HG02852 (cell line): ENCODE results near the gene NCL.
"Not testable (repeated sequence)": the region's sequence is repeated elsewhere in the genome, so short reads cannot be mapped to it uniquely, and the experiment has no call there.

Experiments
- ATAC-seq: cut with Tn5 transposase; IDR thresholded peaks from one replicate; pipeline ENCODE4 v1.9.1; 2021; ENCODE audit warnings: mild to moderate bottlenecking, moderate library complexity; ENCODE audit not compliant: unreplicated experiment

The NCL gene

DNA sequence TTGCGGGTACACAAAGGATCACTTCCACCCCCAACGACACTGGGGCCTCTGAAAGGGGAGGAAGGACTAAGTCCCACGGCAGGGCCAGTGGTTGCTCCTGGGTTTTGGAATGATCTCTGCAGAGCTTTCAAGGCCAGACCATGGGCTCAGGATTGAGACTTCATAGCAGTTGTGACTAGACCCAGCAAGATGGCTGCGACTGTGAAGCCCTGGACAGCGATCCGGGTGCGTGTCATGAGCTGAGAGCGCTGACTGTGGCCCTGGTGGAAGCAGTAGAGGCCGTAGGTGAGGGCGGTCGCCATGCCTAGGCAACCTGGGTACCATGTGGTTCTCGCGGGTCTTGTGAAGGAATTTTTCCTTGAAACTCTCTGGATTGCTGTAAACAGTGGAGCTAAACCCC is 27.3 kb downstream of the NCL start:
- no peak for ATAC-seq

DNA sequence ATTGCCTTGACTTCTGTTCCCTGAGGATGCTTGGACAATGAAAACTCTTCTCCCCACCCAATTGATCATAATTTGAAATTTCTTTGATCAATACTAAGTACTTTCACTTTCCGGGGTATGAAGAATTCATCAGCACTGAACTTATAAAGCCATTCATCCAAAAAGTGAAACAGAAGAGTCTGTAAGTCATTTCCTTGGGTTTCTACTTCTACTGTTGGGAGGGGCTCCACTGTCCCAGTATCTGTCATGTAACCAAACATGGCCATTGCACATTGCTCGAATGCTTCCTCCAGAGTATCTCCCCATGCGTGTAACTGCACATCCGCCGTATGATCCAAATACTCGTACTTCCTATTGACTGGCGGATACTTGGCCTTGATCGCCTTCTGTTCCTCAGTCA is 30.3 kb downstream of the NCL start:
- ATAC-seq, result no peak

DNA sequence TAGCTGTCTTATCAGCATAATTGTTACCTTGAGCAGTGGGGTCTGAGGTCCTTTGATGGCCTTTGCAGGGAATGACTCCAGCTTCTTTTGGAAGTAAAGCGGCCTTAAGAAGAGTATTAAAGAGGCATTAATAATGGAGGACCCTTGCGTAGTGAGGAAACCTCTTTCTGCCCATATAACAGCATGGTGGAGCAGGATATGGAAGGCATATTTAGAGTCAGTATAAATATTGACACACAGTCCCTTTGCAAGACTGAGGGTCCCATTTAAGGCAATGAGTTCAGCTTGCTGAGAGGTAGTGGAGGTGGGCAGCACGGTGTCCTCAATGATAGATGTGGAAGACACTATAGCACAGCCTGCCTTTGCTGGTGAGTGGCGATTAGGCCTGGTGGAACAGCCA is 32.7 kb downstream of the NCL start:
- no peak for ATAC-seq

DNA sequence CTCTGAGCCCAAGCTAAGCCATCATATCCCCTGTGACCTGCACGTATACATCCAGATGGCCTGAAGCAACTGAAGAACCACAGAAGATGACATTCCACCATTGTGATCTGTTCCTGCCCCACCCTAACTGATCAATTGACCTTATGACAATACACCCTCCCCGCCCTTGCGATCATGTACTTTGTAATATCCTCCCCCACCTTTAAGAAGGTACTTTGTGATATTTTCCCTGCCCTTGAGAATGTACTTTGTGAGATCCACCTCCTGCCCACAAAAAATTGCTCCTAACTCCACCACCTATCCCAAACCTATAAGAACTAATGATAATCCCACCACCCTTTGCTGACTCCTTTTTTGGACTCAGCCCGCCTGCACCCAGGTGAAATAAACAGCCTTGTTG is 33.8 kb downstream of the NCL start:
- not testable (repeated sequence) for ATAC-seq

DNA sequence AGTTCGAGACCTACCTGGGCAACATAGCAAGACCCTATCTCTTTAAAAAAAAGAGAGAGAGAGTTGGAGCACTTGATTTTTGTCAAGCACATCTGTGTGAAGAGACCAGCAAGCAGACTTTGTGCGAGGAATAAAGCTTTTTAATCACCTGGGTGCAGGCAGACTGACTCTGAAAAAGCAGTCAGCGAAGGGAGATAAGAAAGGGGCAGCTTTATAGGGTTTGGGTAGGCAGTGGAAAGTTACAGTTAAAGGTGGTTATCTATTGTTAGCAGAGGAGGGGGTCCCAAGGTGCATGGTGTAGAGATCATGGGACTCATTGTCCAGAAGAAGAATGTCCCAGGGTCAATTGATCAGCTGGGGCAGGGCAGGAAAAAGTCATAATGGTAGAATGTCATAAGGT is 34.4 kb downstream of the NCL start:
- ATAC-seq, result no peak

DNA sequence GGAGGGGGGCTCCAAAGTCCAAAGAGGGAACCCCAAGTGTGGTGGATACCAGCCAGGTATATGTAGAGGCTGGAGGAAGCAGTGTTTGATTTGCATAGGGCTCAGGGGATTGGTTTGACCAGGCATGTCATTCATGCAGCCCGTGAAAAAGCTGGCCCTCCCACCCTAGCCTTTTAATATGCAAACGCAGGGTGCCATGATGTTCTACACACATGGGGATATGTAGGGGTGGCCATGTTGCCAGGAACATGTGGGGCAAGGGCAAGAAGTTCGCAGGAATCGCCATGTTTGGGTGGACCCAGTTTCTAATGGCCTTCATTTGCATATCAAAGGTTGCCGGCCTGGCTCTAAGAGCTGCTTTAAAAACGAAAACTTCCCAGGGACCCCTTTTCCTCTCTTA is 35.1 kb downstream of the NCL start:
- no peak for ATAC-seq

DNA sequence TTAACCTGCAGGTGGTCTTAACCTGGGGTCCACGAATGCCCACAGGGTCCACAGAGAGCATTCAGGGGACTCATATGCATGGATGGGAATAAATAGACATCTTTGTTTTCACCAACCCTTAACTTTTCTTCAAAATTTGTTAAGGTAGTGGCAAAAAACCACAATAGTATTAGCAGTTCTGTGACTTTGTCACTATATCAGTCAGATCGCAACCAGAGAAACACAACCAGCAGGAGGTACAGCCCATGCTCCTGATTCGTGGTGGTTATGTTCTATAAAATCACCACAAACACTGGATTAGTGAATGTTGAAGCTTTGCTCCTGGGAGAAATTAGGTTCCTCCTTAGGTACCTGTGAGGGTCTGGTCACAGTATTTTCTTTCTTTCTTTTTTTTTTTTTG is 37.2 kb downstream of the NCL start:
- no peak for ATAC-seq

DNA sequence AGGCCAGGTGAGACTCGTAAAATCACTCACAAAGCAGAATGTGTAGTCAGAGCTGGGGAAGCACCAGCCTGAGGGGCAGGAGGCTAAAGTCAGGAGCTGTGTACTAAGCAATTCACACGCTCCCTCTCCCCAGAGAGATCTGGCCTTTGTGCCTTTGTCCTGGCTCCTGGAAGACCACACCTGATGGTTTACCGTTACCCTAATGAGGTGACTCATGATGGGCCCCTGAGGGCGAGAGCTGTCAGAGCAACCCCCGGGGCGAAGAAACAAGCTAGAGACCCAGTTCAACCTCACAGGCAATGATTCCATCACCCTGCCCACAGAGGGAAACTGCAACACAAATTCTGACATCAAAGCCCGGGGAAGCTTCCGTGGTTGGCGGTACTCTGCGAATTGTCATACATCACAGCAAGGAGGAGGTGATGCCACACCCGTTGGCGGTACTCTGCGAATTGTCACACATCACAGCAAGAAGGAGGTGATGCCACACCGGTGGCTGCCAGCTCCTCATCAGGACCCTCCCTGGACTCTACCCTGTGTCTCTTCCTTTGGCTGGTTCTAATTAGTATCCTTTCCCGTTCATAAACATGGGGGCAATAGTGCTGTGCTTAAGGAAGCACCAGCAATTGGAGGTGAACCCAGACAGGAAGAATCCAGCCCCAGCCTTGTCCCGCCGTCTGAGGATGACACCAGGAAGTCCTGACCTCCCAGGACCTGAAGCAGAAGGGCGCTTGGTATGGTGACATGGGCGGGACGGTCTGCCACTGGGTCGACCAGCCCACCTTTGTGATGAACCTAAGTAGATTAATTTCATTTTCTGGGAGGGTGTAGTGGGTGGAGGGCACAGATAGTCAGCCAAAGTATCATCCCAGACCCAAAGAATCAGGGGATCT is 38.2 kb downstream of the NCL start:
- no peak for ATAC-seq

DNA sequence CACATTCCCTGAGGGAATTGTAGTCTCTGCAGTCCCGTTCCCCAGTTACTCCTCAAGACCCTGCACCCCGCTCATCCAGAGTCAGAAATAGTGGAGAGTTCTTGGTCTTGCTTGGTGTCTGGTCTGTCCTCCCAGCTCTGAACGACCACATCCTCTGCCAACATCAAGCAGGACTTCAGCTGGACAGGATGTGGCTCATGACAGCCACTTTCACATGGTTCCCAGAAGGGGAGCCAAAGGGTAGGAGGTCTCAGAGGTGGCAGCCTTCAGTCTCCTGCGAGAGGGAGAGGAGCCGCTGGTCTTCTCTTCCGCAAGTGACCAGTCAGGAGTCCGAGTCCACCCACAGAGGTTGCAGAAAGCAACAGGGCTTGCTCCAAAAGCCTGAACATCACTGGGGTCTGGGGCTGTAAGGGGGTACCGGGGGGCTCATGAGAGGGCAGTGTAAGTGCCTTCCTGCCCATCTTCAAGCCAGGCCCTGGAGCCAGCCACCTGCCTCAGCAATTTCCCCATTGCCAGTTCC is 38.9 kb downstream of the NCL start:
- ATAC-seq, result no peak

DNA sequence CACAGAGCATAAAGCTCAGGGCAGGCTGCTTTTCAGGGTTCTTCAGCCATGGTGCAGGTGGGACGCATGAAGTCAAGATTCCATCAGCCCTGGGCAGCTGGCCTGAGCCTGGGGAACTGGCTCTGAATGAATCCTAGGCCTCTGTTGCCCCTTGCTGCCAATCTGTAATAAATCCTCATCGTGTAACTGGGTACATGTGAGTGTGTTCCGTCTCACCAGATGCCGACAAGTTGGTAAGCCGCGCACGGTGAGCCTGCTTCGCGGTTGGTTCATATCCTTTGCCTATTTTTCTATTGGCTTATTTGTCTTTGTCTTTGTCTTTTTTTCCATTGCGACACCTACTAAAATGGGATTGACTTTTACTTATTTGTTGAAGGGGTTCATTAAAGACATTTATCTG is 41.1 kb downstream of the NCL start:
- no peak for ATAC-seq

DNA sequence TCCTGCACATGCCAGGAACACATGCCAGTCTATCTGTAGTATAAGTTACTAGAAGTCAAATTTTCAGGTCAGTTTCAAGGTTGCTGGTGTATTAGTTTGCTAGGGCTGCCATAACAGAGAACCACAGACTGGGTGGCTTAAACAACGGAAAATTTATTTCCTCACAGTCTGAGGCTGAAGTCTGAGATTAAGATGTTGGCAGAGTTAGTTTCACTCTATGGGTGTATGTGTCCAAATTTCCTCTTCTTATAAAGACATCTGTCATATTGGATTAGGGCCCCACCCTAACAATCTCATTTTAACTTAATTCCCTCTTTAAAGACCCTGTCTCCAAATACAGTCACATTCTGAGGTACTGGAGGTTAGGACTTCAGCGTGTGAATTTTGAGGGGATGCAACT is 42.2 kb downstream of the NCL start:
- no peak for ATAC-seq

DNA sequence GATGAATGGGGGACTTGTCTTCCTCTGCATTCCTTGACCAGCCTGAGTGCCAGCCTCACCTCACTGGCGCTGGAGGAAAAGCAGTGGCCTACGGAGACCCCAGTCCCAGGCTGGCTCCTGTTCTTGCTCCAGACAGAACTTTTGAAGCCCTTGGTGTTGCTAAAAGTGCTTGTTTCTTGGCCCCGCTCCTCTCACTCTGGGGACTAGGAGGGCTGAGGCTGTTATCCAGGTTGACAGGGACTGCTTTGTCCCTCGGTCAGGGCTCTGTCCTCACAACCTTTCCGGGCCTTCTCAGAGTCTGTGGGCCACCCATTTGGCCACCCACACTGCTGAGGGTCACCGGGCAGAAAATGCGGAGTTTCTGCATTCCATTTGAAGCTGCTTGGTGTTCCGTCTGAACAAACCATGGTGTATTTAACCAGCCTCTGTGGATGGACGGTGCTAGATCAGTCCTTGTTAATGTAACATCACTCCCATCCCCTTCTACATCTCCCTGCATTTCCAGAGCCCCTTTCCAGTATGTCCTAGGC is 43.2 kb downstream of the NCL start:
- ATAC-seq, result no peak

DNA sequence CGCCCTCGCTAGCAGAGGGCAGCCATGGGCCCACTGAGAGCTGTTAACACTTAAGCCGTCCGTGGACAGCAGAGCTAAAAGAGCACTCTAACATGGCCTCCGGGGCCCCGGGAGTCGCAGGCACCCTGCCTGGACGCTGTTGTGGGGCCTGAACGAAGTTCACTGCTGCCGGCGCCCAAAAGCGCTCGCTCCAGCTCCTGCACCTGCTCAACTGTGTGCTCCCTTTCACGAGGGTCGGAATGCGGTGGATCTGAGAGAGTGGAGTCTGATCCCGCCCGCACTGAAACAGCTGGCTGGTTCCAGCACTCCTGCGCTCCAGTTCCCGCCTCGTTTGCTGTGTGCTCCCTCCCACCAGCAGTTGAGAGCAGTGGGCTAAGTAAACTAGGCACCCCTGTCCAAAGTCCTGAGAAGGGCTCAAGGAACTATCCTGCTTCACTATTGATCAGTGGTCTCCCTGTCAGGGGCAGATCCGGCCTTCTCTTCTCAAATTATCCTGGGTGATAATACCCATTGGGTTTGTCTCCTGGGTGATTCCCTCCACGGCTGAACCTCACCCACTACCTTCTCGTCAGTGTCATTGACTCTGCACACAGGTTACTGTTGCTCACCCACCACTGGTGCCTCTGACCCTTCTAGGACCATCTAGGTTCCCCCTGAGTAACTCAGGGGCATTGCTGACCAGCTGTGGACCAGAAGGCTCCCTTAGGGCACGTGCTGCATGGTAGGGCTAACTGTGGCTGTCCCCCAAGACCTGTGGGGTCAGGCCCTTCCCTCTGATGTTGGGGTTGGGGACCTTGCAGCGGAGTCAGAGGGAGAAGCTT is 45.3 kb downstream of the NCL start:
- no peak for ATAC-seq

DNA sequence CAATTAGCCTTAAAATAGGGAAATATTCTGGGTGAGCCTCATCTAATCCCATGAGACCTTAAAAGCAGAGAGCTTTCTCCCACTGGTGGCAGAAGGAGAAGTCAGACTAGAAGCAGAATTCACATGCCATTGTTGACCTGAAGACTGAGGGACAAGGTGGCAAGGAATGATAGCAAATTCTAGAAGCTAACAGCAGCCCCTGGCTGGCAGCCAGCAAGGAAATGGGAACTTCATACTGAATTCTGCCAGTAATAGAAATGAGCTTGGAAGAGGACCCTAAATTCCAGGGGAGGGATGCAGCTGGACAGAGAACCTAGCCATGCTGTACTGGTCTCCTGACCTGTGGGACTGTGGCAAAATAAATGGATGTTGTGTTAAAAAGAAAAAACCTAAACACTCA is 49.3 kb downstream of the NCL start:
- no peak for ATAC-seq

DNA sequence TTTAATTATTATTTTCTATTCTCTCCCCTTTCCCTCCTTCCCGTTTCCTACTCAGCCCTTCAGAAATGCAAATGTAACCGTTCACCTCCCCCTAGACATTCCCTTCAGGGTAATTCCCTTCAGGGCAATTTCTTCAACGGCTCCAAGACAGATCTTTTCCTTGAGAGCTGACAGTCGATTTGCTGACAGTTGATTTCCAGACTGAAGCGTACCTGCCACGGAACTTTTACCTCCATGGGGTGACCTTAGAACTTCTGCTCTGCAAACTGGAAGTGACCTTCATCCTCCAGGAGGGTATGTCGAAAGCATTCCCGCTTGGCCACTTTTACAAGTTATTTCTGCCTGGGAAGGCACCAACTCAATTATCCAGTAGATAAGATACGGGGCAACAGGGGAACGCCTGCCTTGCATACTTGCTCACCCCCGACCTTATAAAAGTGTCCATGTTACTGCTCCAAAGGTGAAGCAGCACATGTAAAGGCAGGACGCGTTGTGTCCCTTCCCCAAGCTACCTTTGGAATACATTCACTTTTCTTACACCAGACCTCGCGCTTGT is 50.3 kb downstream of the NCL start:
- no peak for ATAC-seq

DNA sequence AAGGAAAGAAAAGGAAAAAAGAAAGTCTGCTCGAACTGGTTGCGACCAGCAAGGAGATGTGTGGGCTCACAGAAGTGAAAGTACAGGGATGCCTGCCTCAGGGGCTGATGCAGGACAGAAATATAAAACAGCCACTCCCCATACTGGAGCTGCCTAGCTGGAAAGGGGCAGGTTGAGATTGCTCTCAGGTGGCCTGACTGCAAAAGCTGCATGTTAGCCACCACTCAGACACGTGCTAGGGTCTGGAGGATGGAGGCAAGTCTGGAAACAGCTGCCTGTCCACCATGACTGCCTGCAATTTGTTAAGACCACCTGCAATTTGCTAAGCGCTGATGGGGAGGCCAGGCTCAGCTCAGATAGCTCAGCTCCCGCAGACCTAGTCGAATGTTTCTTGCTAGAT is 50.8 kb downstream of the NCL start:
- ATAC-seq, result no peak

DNA sequence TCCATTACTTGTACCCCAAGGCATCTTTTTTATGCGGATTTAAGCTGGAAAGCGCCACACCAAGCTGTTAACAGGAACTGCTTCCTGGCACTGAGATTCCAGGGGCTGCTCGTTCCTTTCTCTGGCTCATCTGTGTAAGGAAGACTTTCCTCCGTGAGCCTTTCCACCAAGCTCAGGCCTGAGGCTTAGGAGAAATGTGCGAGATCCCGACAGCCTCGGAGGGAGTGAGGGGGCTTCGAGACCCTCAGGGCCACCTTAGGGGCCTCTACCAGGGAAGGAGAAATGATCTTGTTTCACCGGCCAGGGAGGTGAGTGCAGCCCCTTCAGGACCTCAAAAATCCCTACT is 51.7 kb downstream of the NCL start:
- ATAC-seq, result no peak

DNA sequence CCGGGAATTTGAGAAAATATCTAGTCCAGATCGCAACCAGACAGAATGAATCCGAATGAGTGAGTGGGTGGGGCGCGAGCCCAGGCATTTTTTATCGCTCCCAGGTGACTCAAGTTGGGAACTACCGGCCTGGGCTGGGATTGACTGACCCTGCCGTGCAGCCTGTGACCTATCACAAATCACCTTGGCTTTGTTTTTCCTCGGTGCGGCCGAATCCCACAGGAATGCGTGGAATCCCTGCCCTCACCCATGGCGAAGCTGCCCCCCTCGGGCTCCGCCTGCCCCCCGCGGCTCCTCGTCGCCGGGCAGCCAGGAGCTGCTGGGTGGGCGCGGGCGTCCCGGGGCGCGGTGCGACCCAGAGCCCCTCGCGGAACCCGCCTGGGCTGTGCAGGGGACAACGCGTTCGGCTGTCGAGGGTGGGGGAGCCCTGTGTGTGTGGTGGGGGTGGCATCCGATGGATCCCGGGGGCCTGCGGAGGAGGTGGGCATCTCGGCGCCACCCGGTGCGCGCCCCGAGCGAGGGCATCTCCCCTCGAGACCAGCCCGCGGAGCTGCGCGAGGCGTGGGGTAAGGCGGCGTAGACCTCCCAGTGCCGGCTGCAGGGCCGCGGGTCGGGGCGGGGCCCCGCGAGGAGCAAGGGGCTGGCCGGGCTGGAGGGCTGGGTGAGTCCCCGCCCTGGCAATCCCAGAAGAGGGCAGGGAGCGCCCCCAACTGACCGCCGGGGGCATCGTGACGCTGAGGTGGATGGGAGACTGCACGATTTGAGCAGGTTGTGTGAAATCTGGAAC is 52.3 kb downstream of the NCL start:
- ATAC-seq, result peak; percentile 96

DNA sequence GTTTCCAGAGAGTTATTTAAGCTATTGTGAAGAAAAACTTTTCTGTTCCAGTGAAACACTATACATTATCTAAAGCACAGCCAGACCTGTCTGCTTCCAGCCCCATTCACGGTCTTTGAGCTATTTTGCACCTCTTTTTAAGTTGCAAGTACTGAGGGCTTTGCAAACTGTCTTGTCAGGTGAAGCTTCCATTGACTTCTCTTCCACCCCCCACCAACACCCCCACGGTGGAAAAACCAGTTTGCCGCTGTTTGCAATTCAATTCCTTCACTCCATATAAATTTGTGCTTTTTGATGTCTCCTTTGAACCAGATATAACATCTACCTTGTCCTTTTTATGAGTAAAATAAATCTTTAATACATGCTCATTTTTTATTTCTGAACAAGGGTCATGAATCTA is 53.0 kb downstream of the NCL start:
- ATAC-seq, result no peak

DNA sequence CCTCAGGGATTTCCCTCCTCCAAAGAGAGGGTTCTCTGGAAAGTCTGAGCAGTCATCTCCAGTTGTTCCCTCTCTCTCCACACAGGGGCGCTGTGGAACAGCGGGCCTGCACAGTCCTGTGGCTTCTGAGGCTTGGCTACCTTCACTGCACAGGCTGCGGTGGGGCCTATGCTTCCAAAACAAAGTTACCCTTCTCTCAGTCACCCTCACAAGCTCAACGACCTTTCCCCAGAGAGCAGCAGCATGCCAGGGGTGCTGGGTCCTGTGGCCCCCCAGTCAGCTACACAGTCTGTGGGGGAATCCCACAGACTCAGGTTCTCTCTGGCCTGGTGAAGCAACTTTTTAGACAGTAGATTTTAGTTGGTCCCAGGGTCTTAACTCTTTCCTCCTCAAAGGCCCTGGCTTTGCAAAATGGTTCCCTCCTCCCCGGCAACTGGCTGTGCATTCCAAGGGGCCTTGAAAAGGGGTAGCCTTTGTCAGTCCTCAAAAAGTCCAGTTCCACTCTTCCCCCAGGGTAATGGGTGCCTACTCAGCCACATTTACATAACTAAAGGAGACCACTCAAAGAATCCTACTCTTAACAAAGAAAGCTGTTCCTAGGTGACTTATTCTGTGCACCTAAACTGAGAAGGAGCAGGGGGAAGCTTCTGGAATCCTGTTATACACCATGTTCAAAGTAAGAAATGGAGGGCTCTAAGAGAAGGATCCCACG is 53.8 kb downstream of the NCL start:
- no peak for ATAC-seq
